ENCODE measurements around the gene LYZL4. TPM values are rescaled to one million over a fixed set of nuclear protein-coding genes. Genes with fewer than 3 reads are reported as not detected.

Gene LYZL4
- total RNA-seq, 1 experiment from 2014 or later, result not detected

GRCh38 chr3:42375121-42375800 lies 35.1 kb downstream of the LYZL4 start:
- no peak for DNase-seq (ENCODE audit: low read depth)

GRCh38 chr3:42371776-42372175 lies 38.6 kb downstream of the LYZL4 start:
- DNase-seq (ENCODE audit: low read depth), result no peak

- DNase-seq (ENCODE audit: low read depth), result no peak
These were observed 40.6 kb downstream of the LYZL4 start for GRCh38 chr3:42369832-42370231.

GRCh38 chr3:42369304-42369703 lies 41.1 kb downstream of the LYZL4 start:
- no peak for DNase-seq (ENCODE audit: low read depth)

- DNase-seq (ENCODE audit: low read depth), result no peak
These were observed 41.5 kb downstream of the LYZL4 start for GRCh38 chr3:42368861-42369260.

- no peak for DNase-seq (ENCODE audit: low read depth)
These were observed 42.5 kb downstream of the LYZL4 start for GRCh38 chr3:42367903-42368302.

GRCh38 chr3:42366550-42366949 lies 43.9 kb downstream of the LYZL4 start:
- DNase-seq (ENCODE audit: low read depth), result no peak

- DNase-seq (ENCODE audit: low read depth), result no peak
These were observed 53.1 kb downstream of the LYZL4 start for GRCh38 chr3:42357335-42357734.

- no peak for DNase-seq (ENCODE audit: low read depth)
These were observed 54.8 kb downstream of the LYZL4 start for GRCh38 chr3:42355612-42356011.

GRCh38 chr3:42353631-42354030 lies 56.8 kb downstream of the LYZL4 start:
- DNase-seq (ENCODE audit: low read depth), result no peak

GRCh38 chr3:42351207-42351606 lies 59.2 kb downstream of the LYZL4 start:
- peak; percentile 6 for DNase-seq (ENCODE audit: low read depth)

GRCh38 chr3:42349765-42350594 lies 60.4 kb downstream of the LYZL4 start:
- no peak for DNase-seq (ENCODE audit: low read depth)

- no peak for DNase-seq (ENCODE audit: low read depth)
These were observed 62.5 kb downstream of the LYZL4 start for GRCh38 chr3:42347928-42348327.

Other genes with a start within 250 kb of the LYZL4 start
- not detected in 2 replicates for gene CCK, start 144.4 kb downstream of the LYZL4 start, total RNA-seq (2014; rRNA removed)
- not detected in 2 replicates for gene VIPR1, start 92.0 kb upstream of the LYZL4 start, total RNA-seq (2014; rRNA removed)
- 79.2 and 90.2 TPM in 2 replicates for gene SEC22C, start 171.4 kb upstream of the LYZL4 start, total RNA-seq (2014; rRNA removed)
- 18.0 and 26.3 TPM in 2 replicates for gene SS18L2, start 180.2 kb upstream of the LYZL4 start, total RNA-seq (2014; rRNA removed)
- gene NKTR, start 190.1 kb upstream of the LYZL4 start, total RNA-seq (2014; rRNA removed), result 26.4 and 35.1 TPM in 2 replicates
- 28.9 and 33.2 TPM in 2 replicates for gene ZBTB47, start 243.1 kb upstream of the LYZL4 start, total RNA-seq (2014; rRNA removed)